HEK293 (cell line): ENCODE results near the gene UBASH3B.

Experiments used
- CTCF ChIA-PET: fragments of 350-600 bp; formaldehyde crosslinking; extraction: SDS; loops from one replicate; lab custom pipeline; 2021; ENCODE audit warnings: antibody characterized with exemption; lab: Yijun Ruan, JAX
- POLR2A ChIA-PET: fragments of 300-600 bp; formaldehyde crosslinking; extraction: SDS; loops from one replicate; lab custom pipeline; 2020; ENCODE audit warnings: antibody characterized with exemption, inconsistent platforms; lab: Yijun Ruan, JAX
- H3K27ac ChIP-seq: fragments of 200-500 bp; sonication (Bioruptor generic); 2 replicates; pipeline ENCODE4 v1.5.1; 2014; ENCODE audit warnings: low read depth, low read length, control low read depth, inconsistent platforms; ENCODE audit errors: extremely low read depth
- H3K36me3 ChIP-seq, 2 experiments: fragments of 200-500 bp in 1 of 2; sonication (Bioruptor generic) in 1 of 2; 1 replicate in 1 of 2; 2 replicates in 1 of 2; pipeline ENCODE4 v1.5.1; 2014 to 2017; ENCODE audit warnings: inconsistent platforms in 2 of 2, low read length in 2 of 2; ENCODE audit not compliant: control insufficient read depth in 2 of 2, insufficient read depth in 1 of 2
- H3K4me1 ChIP-seq: fragments of 200-500 bp; sonication (Bioruptor generic); 2 replicates; pipeline ENCODE4 v1.5.1; 2014; ENCODE audit warnings: mild to moderate bottlenecking, low read length, inconsistent platforms; ENCODE audit not compliant: control insufficient read depth, insufficient read depth
- H3K4me3 ChIP-seq: 2 replicates; pipeline ENCODE4 v1.5.1; 2011; ENCODE audit warnings: low read depth, mild to moderate bottlenecking, control low read depth, low read length, moderate library complexity
- H3K9me3 ChIP-seq: fragments of 200-500 bp; sonication (Bioruptor generic); 2 replicates; pipeline ENCODE4 v1.5.1; 2014; ENCODE audit warnings: low read depth, low read length, inconsistent platforms; ENCODE audit not compliant: control insufficient read depth, insufficient read depth
- ELK4 ChIP-seq: IDR thresholded peaks from 2 replicates; pipeline ENCODE4 v1.6.1; 2011; ENCODE audit warnings: mild to moderate bottlenecking, low read depth, low read length, borderline replicate concordance
- MYNN ChIP-seq: fragments of 450-650 bp; formaldehyde crosslinking; IDR thresholded peaks from 2 replicates; pipeline ENCODE4 v1.5.1; 2016; ENCODE audit warnings: missing biosample characterization, missing genetic modification characterization, borderline replicate concordance
- SCRT1 ChIP-seq: fragments of 450-650 bp; formaldehyde crosslinking; IDR thresholded peaks from 2 replicates; pipeline ENCODE4 v1.5.1; 2016; ENCODE audit warnings: missing biosample characterization, missing genetic modification characterization, borderline replicate concordance
- WT1 ChIP-seq: fragments of 450-650 bp; formaldehyde crosslinking; IDR thresholded peaks from 2 replicates; pipeline ENCODE4 v1.5.1; 2016; ENCODE audit warnings: missing biosample characterization, missing genetic modification characterization
- YY1 ChIP-seq: fragments of 450-650 bp; formaldehyde crosslinking; IDR thresholded peaks from 2 replicates; pipeline ENCODE4 v1.5.1; 2018; ENCODE audit warnings: missing biosample characterization, missing genetic modification characterization
- ZBTB7A ChIP-seq: fragments of 450-650 bp; formaldehyde crosslinking; IDR thresholded peaks from 2 replicates; pipeline ENCODE4 v1.5.1; 2016; ENCODE audit warnings: low read depth, missing biosample characterization, missing genetic modification characterization
- ZFP69B ChIP-seq: fragments of 450-650 bp; formaldehyde crosslinking; IDR thresholded peaks from 2 replicates; pipeline ENCODE4 v1.5.1; 2016; ENCODE audit warnings: missing biosample characterization, missing genetic modification characterization
- ZNF146 ChIP-seq: fragments of 450-650 bp; formaldehyde crosslinking; IDR thresholded peaks from 2 replicates; pipeline ENCODE4 v1.5.1; 2016; ENCODE audit warnings: missing biosample characterization, missing genetic modification characterization
- ZNF202 ChIP-seq: fragments of 450-650 bp; formaldehyde crosslinking; IDR thresholded peaks from 2 replicates; pipeline ENCODE4 v1.5.1; 2016; ENCODE audit warnings: missing biosample characterization, missing genetic modification characterization, borderline replicate concordance
- ZNF24 ChIP-seq: fragments of 450-650 bp; formaldehyde crosslinking; IDR thresholded peaks from 2 replicates; pipeline ENCODE4 v1.5.1; 2016; ENCODE audit warnings: missing biosample characterization, missing genetic modification characterization
- ZNF335 ChIP-seq: fragments of 450-650 bp; formaldehyde crosslinking; conservative IDR thresholded peaks from 2 replicates; pipeline ENCODE4 v1.5.1; 2016; ENCODE audit warnings: missing biosample characterization, missing genetic modification characterization
- ZNF639 ChIP-seq: fragments of 450-650 bp; formaldehyde crosslinking; IDR thresholded peaks from 2 replicates; pipeline ENCODE4 v1.5.1; 2016; ENCODE audit warnings: missing biosample characterization, missing genetic modification characterization
- ZNF76 ChIP-seq: fragments of 450-650 bp; formaldehyde crosslinking; IDR thresholded peaks from 2 replicates; pipeline ENCODE4; 2016; ENCODE audit warnings: low read depth, missing biosample characterization, missing genetic modification characterization, borderline replicate concordance
- ZNF843 ChIP-seq: fragments of 450-650 bp; formaldehyde crosslinking; IDR thresholded peaks from 2 replicates; pipeline ENCODE4 v1.5.1; 2016; ENCODE audit warnings: missing biosample characterization, missing genetic modification characterization
- TF ChIP-seq, protein P1 (sequence below): fragments of 450-650 bp; formaldehyde crosslinking; IDR thresholded peaks from 2 replicates; pipeline ENCODE4 v1.5.1; 2017; ENCODE audit warnings: missing biosample characterization, missing genetic modification characterization
- TF ChIP-seq, protein P2 (sequence below): fragments of 450-650 bp; formaldehyde crosslinking; IDR thresholded peaks from 2 replicates; pipeline ENCODE4 v1.5.1; 2016; ENCODE audit warnings: missing biosample characterization, missing genetic modification characterization
- TF ChIP-seq, protein P3 (sequence below): fragments of 450-650 bp; formaldehyde crosslinking; IDR thresholded peaks from 2 replicates; pipeline ENCODE4 v1.5.1; 2017; ENCODE audit warnings: missing biosample characterization, missing genetic modification characterization
- TF ChIP-seq, protein P4 (sequence below): fragments of 450-650 bp; formaldehyde crosslinking; IDR thresholded peaks from 2 replicates; pipeline ENCODE4 v1.5.1; 2016; ENCODE audit warnings: missing biosample characterization, missing genetic modification characterization, borderline replicate concordance
- TF ChIP-seq, protein P5 (sequence below): fragments of 450-650 bp; formaldehyde crosslinking; IDR thresholded peaks from 2 replicates; pipeline ENCODE4 v1.5.1; 2017; ENCODE audit warnings: missing biosample characterization, missing genetic modification characterization

The UBASH3B gene

DNA sequence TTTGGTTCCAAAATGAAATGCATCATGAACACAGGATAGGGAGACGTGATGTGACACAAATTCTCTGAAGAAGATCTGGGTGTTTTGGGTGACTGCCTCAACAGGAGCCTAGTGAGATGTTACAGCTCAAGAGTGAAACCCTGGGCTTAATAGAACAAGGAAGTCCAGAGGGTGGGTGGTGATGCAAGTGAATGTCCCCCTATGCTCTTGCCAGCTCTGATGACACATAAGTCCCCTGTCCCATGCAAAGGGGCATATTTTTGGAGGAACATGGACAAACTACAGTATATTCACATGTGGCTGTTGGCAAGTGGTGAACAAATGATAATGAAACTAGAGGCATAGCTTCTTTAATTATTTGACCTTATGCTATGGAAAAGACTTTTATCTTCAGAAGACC lies 191.9 kb downstream of the UBASH3B start:
- H3K27ac ChIP-seq, result no peak overlapping the region
- no peak overlapping the region for H3K4me3 ChIP-seq
- H3K9me3 ChIP-seq, result no peaks in the 10 kb centered on the region
- TF ChIP-seq MYNN (tag by site-specific recombination), result no peak
- no peak for TF ChIP-seq ELK4
- no peak for TF ChIP-seq ZNF76 (tag by site-specific recombination)
- TF ChIP-seq ZNF335 (tag by site-specific recombination), result no peak
- TF ChIP-seq, protein P1, sequence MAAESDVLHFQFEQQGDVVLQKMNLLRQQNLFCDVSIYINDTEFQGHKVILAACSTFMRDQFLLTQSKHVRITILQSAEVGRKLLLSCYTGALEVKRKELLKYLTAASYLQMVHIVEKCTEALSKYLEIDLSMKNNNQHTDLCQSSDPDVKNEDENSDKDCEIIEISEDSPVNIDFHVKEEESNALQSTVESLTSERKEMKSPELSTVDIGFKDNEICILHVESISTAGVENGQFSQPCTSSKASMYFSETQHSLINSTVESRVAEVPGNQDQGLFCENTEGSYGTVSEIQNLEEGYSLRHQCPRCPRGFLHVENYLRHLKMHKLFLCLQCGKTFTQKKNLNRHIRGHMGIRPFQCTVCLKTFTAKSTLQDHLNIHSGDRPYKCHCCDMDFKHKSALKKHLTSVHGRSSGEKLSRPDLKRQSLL (tag by site-specific recombination), result no peak
- TF ChIP-seq, protein P2, sequence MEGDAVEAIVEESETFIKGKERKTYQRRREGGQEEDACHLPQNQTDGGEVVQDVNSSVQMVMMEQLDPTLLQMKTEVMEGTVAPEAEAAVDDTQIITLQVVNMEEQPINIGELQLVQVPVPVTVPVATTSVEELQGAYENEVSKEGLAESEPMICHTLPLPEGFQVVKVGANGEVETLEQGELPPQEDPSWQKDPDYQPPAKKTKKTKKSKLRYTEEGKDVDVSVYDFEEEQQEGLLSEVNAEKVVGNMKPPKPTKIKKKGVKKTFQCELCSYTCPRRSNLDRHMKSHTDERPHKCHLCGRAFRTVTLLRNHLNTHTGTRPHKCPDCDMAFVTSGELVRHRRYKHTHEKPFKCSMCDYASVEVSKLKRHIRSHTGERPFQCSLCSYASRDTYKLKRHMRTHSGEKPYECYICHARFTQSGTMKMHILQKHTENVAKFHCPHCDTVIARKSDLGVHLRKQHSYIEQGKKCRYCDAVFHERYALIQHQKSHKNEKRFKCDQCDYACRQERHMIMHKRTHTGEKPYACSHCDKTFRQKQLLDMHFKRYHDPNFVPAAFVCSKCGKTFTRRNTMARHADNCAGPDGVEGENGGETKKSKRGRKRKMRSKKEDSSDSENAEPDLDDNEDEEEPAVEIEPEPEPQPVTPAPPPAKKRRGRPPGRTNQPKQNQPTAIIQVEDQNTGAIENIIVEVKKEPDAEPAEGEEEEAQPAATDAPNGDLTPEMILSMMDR, result no peak
- no peak for TF ChIP-seq SCRT1 (tag by site-specific recombination)
- TF ChIP-seq, protein P3, sequence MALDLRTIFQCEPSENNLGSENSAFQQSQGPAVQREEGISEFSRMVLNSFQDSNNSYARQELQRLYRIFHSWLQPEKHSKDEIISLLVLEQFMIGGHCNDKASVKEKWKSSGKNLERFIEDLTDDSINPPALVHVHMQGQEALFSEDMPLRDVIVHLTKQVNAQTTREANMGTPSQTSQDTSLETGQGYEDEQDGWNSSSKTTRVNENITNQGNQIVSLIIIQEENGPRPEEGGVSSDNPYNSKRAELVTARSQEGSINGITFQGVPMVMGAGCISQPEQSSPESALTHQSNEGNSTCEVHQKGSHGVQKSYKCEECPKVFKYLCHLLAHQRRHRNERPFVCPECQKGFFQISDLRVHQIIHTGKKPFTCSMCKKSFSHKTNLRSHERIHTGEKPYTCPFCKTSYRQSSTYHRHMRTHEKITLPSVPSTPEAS (tag by site-specific recombination), result no peak
- no peak for TF ChIP-seq ZNF639 (tag by site-specific recombination)
- TF ChIP-seq ZNF843 (tag by site-specific recombination), result no peak
- TF ChIP-seq ZNF146 (tag by site-specific recombination), result no peak
- TF ChIP-seq ZBTB7A, result no peak
- TF ChIP-seq, protein P4, sequence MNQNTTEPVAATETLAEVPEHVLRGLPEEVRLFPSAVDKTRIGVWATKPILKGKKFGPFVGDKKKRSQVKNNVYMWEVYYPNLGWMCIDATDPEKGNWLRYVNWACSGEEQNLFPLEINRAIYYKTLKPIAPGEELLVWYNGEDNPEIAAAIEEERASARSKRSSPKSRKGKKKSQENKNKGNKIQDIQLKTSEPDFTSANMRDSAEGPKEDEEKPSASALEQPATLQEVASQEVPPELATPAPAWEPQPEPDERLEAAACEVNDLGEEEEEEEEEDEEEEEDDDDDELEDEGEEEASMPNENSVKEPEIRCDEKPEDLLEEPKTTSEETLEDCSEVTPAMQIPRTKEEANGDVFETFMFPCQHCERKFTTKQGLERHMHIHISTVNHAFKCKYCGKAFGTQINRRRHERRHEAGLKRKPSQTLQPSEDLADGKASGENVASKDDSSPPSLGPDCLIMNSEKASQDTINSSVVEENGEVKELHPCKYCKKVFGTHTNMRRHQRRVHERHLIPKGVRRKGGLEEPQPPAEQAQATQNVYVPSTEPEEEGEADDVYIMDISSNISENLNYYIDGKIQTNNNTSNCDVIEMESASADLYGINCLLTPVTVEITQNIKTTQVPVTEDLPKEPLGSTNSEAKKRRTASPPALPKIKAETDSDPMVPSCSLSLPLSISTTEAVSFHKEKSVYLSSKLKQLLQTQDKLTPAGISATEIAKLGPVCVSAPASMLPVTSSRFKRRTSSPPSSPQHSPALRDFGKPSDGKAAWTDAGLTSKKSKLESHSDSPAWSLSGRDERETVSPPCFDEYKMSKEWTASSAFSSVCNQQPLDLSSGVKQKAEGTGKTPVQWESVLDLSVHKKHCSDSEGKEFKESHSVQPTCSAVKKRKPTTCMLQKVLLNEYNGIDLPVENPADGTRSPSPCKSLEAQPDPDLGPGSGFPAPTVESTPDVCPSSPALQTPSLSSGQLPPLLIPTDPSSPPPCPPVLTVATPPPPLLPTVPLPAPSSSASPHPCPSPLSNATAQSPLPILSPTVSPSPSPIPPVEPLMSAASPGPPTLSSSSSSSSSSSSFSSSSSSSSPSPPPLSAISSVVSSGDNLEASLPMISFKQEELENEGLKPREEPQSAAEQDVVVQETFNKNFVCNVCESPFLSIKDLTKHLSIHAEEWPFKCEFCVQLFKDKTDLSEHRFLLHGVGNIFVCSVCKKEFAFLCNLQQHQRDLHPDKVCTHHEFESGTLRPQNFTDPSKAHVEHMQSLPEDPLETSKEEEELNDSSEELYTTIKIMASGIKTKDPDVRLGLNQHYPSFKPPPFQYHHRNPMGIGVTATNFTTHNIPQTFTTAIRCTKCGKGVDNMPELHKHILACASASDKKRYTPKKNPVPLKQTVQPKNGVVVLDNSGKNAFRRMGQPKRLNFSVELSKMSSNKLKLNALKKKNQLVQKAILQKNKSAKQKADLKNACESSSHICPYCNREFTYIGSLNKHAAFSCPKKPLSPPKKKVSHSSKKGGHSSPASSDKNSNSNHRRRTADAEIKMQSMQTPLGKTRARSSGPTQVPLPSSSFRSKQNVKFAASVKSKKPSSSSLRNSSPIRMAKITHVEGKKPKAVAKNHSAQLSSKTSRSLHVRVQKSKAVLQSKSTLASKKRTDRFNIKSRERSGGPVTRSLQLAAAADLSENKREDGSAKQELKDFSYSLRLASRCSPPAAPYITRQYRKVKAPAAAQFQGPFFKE (tag by site-specific recombination), result no peak
- TF ChIP-seq ZNF202 (tag by site-specific recombination), result no peak
- TF ChIP-seq, protein P5, sequence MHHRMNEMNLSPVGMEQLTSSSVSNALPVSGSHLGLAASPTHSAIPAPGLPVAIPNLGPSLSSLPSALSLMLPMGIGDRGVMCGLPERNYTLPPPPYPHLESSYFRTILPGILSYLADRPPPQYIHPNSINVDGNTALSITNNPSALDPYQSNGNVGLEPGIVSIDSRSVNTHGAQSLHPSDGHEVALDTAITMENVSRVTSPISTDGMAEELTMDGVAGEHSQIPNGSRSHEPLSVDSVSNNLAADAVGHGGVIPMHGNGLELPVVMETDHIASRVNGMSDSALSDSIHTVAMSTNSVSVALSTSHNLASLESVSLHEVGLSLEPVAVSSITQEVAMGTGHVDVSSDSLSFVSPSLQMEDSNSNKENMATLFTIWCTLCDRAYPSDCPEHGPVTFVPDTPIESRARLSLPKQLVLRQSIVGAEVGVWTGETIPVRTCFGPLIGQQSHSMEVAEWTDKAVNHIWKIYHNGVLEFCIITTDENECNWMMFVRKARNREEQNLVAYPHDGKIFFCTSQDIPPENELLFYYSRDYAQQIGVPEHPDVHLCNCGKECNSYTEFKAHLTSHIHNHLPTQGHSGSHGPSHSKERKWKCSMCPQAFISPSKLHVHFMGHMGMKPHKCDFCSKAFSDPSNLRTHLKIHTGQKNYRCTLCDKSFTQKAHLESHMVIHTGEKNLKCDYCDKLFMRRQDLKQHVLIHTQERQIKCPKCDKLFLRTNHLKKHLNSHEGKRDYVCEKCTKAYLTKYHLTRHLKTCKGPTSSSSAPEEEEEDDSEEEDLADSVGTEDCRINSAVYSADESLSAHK (tag by site-specific recombination), result no peak
- no peak for TF ChIP-seq YY1 (tag by site-specific recombination)
- TF ChIP-seq WT1 (tag by site-specific recombination), result no peak
- no peak for TF ChIP-seq ZNF24 (tag by site-specific recombination)
- no peak for TF ChIP-seq ZFP69B (tag by site-specific recombination)
- no peaks in the 10 kb centered on the region for H3K36me3 ChIP-seq
- 0 out of 2 replicates have a peak, but pooled peaks cover 3% of the 10 kb centered on the region for H3K4me1 ChIP-seq
- POLR2A ChIA-PET, result no interaction called here
- CTCF ChIA-PET, result interaction anchor here (0.6 to 1.4 kb wide), 4 partner anchors 17 to 209 kb away, joined by 3 to 5 read pairs (median 4); no protein-coding TSS in a partner anchor
